Neural crest cell (in vitro differentiated cells): ENCODE data around the gene SASH1. TPM values are rescaled to one million over a fixed set of nuclear protein-coding genes. Genes with fewer than 3 reads are reported as not detected.

Experiments used
- DNase-seq: peaks from one replicate; pipeline ENCODE4 v3.0.0; 2021; ENCODE audit warnings: low read depth, mixed read lengths, low spot score
- H3K27ac Mint-ChIP-seq: one replicate; pipeline ENCODE4 v1.8.0; 2021; ENCODE audit warnings: mild to moderate bottlenecking, mixed read lengths; ENCODE audit not compliant: unreplicated experiment
- H3K27me3 Mint-ChIP-seq: 2 replicates; pipeline ENCODE4 v1.8.0; 2021; ENCODE audit warnings: low read depth, mild to moderate bottlenecking, mixed read lengths
- H3K36me3 Mint-ChIP-seq: 2 replicates; pipeline ENCODE4 v1.8.0; 2021; ENCODE audit warnings: low read depth, mild to moderate bottlenecking, mixed read lengths
- H3K4me1 Mint-ChIP-seq: 2 replicates; pipeline ENCODE4 v1.8.0; 2021; ENCODE audit warnings: mixed read lengths
- H3K4me3 Mint-ChIP-seq: one replicate; pipeline ENCODE4 v1.8.0; 2021; ENCODE audit warnings: mild to moderate bottlenecking, mixed read lengths
- H3K9me3 Mint-ChIP-seq: 2 replicates; pipeline ENCODE4 v1.8.0; 2021; ENCODE audit warnings: mixed read lengths
- CTCF ChIP-seq: fragments of 200-600 bp; sonication (generic); conservative IDR thresholded peaks from 2 replicates; pipeline ENCODE4 v1.5.0; 2021; ENCODE audit warnings: antibody characterized with exemption, mild to moderate bottlenecking
- total RNA-seq: library from RNA; stranded (reverse); gene quantifications from 2 replicates; pipeline ENCODE4 v1.2.1, GENCODE V29; 2021

Gene SASH1
- total RNA-seq, 1 donor from 2014 or later, result 90.0 TPM

DNA sequence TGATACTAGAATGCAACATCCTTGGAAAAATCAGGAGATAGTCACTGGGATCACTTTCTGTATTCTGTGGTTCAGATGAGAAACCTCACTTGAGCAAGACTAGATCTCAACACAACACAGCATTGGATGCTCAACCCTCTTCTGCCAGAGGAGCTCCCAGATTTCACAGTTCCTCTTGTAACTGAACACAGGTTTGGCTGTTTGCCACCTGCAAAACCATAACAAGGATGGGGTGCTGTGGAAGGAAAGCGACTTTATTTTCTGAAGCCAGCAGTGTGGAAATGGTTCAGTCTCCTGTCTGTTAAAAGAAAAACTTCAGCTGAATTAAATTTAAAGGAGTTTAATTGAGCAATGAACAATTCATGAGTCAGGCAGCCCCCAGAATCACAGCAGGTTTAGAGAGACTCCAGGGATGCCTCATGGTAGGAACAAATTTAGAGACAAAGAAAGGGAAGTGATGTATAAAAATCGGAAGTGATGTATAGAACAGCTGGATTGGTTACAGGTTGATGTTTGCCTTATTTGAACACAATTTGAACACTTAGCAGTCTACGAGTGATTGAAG lies 254.3 kb downstream of the SASH1 start:
- TF ChIP-seq CTCF, result no peak
- H3K9me3 Mint-ChIP-seq, result peaks cover 5% of the 10 kb centered on the region
- no peak overlapping the region for H3K4me3 Mint-ChIP-seq
- H3K4me1 Mint-ChIP-seq, result peaks cover 12% of the 10 kb centered on the region
- H3K27me3 Mint-ChIP-seq, result no peaks in the 10 kb centered on the region
- H3K36me3 Mint-ChIP-seq, result no peaks in the 10 kb centered on the region
- H3K27ac Mint-ChIP-seq, result no peak overlapping the region
- no peak for DNase-seq

DNA sequence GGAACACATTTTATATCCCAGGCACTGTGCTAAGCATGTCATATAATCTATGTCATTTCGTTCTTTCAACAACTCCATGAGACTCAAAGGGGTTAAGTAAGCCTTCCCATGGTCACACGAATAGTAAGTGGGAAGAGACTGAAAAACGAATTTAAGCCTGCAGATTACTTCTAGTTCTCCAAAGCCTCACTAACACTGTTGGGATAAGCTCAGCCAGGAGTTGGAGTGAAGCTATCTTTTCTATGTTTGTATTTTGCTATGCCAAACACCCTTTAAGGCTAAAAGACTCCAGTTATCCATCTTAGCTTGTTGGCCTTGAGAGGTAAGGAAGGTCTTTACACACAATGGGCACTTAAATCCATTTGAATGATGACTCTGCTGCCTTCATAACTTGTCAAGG lies 256.1 kb downstream of the SASH1 start:
- H3K9me3 Mint-ChIP-seq, result peaks cover 5% of the 10 kb centered on the region
- no peak for TF ChIP-seq CTCF
- no peaks in the 10 kb centered on the region for H3K36me3 Mint-ChIP-seq
- no peak for DNase-seq
- H3K27me3 Mint-ChIP-seq, result no peaks in the 10 kb centered on the region
- H3K4me1 Mint-ChIP-seq, result peaks cover 12% of the 10 kb centered on the region
- H3K4me3 Mint-ChIP-seq, result no peak overlapping the region
- H3K27ac Mint-ChIP-seq, result no peak overlapping the region

DNA sequence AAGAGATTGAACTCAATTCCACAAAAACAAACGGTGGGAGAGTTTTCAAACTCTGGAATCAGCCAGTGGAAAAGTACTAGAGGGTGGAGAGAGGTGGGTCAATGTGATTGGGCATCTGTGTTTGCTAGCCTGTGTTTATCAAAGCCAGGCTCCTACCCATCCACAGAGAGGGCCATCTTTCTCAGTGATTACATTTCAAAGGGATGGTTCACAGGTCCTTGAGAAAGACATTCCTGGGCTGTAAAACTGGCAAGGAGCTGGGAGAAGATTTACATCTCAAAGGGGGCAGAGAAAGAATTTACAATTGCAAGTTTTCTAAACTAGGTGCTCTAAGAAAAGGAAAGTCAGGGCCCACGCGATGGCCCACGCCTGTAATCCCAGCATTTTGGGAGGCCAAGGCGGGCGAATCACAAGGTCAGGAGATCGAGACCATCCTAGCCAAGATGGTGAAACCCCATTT lies 257.4 kb downstream of the SASH1 start:
- no peak overlapping the region for H3K27ac Mint-ChIP-seq
- no peak for DNase-seq
- H3K4me1 Mint-ChIP-seq, result peaks cover 8% of the 10 kb centered on the region

More for the DNA sequence above, 257.4 kb downstream of the SASH1 start:
- no peak for TF ChIP-seq CTCF
- H3K27me3 Mint-ChIP-seq, result no peaks in the 10 kb centered on the region
- no peak overlapping the region for H3K4me3 Mint-ChIP-seq
- H3K36me3 Mint-ChIP-seq, result no peaks in the 10 kb centered on the region
- H3K9me3 Mint-ChIP-seq, result peaks cover 8% of the 10 kb centered on the region
